COLO668 (cell line): ENCODE results near the gene LDHAL6A.

Source experiments
- DNase-seq: peaks from one replicate; lab custom pipeline; 2025; ENCODE audit not compliant: unreplicated experiment; lab: John Stamatoyannopoulos, UW

LDHAL6A gene

DNA sequence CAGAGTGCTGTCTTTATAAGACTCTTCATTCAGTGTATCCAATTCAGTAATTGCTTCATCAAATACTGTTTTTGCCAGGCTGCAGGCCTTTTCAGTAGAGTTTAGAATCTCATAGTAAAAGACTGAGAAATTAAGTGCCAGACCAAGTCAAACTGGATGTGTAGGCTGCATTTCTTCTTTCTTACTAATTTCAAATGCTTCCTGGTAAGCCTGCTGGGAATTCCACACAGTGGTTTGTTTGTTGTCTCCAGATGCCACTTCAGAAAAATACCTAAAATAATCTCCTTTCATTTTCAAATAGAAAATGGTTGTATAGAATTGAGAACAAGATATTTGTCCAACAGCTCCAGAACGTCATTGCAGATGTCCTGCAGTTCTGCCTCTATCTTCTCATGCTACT, 34.7 kb downstream of the LDHAL6A start:
- DNase-seq: no peak

DNA sequence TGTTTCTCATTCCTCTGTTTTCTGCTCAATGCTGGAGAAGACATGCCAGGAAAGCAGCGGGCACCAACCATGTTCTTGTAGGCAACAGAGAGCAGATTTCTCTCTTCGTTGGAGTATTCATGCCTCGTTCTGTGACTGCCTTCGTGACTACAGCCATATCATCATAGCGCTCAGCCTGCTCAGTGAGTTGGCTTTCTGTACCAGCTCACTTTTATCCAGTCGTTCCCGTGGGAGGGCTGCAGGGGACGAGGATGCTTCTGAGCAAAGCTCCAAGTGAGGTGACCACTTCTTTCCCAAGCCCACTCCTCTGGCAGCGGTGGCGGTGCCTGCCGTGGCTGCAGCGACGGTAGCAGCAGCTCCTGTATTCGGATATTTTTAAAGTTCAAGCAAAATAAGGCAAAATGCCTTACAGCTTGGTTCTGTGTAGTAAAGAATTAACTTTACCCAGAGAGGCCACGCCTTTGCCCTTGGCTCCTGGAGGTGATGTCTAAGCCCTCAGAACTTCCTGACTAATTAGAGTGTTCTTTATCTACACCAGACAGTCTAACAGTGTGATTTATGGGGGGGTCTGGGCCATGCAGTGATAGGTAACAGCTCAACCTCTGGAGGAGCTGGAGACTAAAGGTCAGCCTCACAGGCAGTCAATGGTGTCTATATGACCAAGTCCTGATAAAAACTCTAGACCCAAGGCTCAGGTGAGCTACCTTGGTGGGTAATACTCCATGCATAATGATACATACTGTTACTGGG, 35.3 kb downstream of the LDHAL6A start:
- no peak for DNase-seq

DNA sequence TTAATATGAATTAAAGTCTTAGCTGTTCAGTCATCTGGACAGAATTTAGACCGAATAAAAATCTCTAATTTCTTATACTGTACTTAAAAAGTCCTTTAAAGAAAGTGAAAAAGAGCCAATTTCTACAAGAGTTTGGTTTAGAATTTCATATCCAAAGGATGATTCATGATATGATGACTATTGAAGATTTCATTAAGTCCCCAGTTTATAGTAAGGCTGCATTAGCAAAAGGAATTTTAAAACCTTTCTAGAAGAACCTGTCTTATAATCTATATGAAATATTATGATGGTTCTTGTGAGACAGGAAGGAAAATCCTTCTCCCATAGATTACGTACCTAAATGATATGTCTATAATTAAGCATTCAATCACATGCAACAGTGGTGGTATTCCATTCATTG, 36.3 kb downstream of the LDHAL6A start:
- DNase-seq: no peak

DNA sequence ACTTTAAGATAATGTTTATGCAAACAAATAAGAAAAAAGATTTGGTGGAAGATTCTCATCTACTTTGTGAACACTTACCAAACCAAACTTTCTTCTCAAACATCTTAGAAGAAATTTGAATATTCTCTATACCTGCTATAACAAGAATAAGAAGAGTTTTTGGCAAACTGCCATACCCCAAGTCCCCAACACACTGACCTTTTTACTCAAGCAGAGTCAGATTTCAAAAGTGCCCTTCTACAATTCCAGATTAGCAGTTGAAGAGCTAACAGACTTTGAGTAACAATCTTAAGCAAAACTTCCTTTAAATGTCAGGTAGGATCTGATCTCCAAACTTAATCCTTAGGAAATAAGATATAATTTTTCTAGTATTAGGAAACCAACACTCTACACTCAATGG, 37.2 kb downstream of the LDHAL6A start:
- DNase-seq: no peak

DNA sequence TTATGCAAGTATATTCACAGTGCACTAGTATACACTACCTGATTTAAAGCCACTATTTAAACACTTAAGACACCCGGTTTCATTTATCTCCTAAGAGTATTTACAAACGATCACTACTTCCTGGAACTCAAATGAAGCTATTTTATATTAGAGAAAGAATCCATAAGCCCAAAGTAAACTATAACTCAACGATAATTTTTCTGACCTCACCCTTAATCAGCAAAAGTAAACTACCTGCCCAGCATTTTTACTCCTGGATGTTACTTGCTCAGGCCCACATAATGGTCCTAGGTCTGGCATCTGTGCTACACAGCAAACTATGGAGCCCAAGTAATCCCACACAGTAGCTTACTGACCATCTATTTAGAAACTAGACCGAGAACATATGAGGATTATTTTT, 37.7 kb downstream of the LDHAL6A start:
- no peak for DNase-seq

DNA sequence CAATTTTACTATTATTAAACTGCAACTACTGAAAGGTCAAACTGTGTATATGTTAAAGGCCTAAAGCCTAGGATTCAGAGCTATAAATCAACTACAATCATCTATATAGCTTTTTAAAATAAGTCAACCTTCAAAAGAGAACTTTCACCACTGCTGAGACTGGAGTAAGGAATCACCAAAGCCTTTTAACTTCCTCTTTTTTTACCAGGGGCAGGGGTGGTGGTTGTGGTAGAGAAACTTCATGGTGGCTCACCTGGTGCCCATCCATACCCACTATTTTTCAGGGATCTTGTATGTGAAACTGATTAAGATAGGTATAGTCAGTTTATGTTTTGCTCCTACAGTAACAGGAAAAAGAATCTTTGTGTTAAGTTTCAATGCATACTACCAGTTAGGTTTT, 39.6 kb downstream of the LDHAL6A start:
- no peak for DNase-seq

DNA sequence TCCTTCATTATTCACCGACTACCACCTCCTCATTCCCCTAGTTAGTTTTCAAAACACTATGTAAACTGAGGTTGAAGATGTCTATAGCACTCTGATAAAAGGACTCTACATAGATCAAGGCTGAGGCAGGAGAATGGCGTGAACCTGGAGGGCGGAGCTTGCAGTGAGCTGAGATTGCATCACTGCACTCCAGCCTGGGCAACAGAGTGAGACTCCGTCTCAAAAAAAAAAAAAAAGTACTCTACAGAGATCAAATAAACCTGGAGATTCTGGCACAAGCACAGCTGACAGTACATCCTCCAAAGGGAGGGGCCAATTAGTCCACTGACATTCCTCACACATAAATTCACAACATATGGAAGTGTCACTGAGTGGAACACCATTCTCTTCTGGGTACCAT, 40.0 kb downstream of the LDHAL6A start:
- no peak for DNase-seq

DNA sequence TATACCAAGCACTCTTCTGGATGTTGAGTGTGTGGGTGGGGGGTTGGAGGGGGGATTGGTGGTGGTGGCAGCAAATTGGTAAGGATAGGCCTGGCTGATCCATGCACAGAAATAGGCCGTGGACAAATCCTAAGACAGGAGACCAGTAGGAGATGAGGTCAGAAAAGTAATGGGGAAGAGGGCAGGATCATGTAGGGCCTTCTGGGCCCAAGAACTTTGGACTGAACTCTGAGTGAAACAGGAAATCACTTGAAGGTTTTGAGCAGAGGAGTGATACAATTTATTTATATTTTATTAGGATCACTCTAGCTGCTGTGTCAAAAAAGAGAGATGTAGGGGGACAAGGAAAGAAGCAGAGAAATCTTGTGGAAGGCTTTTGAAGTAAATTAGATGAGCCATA, 42.4 kb downstream of the LDHAL6A start:
- no peak for DNase-seq

DNA sequence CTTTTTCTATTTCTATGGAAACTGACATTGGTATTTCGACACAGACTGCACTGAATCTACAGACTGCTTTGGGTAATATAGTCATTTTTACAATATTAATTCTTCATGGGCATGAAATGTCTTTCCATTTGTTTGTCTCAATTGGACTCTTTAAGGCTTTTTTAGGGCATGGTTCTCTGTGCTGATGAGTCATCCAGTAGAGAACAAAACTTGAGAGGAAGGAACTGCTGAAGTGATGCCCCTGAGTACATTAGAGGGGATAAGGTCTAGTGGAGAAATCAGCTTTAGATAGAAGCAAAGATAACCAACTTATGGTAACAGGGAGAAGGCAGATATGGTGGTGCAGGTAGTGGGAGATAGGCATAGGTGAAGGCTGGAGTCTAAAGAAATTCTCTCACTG, 46.0 kb downstream of the LDHAL6A start:
- DNase-seq: no peak

DNA sequence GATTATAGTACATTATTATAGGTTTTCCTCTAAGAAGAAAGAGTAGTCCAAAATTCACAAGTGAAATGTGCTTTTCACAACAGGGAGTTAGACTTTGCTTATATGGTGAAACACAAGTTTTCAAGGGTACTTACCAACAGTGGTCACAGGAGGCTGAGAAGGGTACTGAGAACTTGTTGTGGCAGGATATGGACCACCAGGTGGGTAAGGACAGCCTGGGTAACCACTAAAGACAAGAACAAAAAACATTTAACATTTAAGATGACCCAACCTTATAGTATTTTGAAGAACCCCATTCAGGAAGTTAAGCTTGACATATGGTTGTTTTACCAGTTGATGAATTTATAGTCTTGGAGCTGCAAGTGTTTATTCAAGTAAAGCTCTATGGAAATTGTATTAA, 46.7 kb downstream of the LDHAL6A start:
- no peak for DNase-seq

DNA sequence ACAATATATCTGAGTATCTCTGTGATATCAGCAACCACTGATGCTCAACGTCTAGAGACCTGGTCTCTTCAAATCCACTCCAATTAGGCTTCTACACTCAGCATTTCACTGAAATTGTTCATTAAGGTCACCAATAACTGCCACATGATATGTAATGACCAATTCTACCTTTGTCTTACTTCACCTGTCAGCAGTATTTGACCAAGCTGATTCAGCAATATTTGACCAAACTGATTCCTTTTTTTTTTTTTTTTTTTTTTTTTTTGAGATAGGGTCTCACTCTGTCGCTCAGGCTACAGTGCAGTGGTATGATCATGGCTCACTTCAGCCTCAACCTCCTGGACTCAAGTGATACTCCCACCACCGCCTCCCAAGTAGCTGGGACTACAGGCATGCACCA, 65.5 kb downstream of the LDHAL6A start:
- DNase-seq: no peak

DNA sequence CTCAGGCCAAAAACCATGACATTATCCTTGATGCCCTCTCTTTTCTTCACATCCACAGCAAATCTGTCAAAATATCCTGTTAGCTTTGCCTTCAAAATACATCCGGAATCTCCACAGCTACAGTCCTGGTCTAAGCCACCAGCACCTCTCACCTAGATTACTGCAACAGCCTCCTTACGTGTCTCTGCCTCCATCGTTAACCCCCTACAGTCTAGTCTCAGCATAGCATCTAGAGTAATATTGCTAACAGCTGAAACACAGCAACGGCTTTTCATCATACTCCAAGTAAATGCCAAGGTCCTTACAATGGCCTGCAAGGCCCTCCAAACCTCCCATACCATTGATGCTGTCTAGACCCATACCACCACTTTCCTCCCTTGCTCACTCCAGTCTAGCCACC, 66.7 kb downstream of the LDHAL6A start:
- DNase-seq: no peak

DNA sequence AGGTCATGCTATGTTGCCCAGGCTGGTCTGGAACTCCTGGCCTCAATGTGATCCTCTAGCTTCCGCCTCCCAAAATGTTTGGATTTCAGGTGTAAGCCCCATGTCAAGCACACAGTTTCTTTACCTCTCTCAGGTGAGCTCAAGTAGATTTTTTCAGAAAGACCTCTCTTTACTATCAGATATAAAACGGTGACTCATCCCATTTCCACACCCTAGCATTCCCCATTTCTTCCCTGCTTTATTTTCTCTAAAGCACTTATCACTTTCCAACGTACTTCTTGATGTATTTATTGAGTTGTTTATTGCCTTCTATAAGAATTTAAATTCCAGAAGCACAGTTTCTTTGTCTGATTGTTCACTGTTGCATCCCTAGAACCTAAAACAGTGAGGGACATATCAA, 67.4 kb downstream of the LDHAL6A start:
- DNase-seq: no peak

DNA sequence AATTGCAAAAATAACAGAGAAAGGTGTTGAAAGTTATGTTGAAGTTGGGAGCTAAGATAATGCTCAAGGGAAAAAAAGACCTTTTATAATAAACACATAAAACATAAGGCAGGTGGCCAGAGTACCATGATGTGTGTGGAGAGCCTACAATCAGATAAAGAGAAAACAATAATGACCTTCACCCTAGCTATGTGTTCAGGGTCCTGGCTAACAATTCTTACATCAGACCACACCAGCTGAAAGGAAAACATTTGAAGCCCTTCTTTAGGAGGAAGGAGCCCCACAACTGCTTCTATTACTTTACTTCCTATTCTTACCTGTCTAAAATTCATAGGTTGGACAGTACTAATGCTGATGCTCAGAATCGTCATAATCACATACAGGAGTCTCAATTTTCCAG, 68.6 kb downstream of the LDHAL6A start:
- DNase-seq: no peak

DNA sequence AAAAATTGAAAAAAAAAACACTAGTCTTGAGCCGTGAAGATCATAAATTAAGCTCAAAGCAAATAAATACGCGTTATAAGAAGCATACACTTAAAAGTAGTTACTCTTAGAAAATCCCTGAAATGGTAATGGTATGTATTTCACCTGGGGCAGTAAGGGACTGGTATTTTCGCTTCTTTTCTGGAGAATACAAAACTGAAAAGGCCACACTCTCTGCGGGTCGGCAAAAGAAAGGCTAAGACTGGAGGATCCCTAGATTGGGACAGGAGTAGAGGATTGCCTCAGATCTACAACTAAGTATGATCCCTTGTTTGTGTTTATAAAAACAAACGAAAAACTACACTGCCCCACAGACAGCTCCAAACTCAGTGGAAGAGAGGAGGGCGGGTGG, 70.5 kb downstream of the LDHAL6A start:
- DNase-seq: no peak

DNA sequence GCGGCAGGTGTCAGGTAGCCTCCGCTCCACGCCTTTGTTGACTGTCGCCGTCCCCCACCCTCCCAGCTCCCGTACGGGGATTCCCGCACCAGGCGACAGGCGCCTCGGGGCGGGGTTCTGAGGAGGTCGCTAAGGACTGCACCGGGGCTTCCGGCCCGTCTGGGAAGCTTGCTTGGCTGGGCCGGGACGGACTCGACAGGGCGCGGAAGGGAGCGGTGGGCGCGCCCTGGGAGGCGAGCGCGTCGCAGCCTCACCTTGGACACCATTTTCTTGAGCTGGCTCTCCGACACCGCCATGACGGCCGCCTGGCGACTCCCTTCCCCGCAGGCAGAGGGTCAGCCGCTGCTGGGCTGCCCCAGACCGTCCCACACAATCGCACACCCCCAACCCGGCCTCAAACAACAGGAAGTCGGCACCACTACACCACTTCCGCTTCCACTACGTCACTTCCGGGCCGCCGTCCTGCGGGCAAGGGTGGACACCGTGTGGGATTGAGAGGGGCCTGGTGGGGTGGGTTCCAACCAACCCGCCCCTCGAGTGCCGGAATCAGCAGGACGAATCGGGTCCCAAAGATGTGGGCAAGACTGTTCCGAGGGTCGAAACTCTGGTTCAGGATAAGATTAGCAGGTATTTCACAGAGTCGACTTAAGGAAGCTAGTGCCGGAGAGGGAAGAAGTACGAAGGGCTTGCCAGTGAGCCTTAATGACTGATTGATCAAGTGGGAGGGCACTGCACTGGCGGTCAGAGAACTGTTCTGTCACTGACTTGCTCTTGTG, 71.1 kb downstream of the LDHAL6A start, which contains the start of gene TSG101:
Gene TSG101 (minus strand): TSS at position 422 of the 776 bp plus-strand sequence. CDS start 126 bp downstream, at position 296.
- peak; percentile 91 for DNase-seq

DNA sequence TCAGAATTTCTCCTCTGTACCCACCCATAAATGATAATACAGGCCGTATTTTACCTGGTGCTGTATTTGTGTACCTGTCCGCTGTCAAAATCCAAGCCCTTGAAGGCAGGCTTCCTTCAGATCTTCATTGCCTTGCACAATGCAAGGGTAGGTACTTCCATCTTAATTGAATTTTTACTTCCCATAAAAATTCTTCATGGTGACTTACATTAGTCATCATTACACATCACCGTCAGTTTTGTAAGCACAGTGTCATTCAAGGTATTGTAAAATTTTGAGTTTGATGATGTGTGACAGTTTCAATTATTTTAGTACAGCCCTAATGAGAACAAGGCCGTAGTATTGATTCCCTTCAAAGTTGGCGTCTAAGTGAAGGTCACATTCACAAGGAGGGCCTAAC, 71.9 kb downstream of the LDHAL6A start:
- DNase-seq: no peak
